GM19455 (cell line): Measurements from ENCODE around the gene DNAJC17.

ENCODE experiments used
- ATAC-seq: cut with Tn5 transposase; IDR thresholded peaks from one replicate; pipeline ENCODE4 v1.9.1; 2021; ENCODE audit not compliant: unreplicated experiment

DNAJC17 gene

DNA sequence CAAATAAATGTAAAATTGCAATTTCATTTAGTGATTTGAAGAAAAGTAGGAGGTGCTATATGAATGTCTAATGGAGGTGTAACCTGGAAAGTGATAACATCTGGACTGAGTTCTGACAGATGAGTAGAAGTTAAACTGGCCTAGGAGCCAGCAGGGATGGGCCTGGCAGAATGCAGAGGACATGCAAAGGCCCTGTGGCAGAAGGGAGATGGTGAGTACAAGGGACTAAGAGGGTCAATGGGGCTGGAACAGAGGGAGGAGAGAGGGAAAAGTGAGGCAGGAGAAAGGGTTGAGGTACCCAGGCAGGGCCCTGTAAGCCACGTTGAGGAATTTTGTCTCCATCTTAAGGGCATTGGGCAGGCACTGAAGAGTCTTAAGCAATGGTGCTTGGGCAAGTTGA is 24.6 kb upstream of the DNAJC17 start:
- no peak for ATAC-seq

DNA sequence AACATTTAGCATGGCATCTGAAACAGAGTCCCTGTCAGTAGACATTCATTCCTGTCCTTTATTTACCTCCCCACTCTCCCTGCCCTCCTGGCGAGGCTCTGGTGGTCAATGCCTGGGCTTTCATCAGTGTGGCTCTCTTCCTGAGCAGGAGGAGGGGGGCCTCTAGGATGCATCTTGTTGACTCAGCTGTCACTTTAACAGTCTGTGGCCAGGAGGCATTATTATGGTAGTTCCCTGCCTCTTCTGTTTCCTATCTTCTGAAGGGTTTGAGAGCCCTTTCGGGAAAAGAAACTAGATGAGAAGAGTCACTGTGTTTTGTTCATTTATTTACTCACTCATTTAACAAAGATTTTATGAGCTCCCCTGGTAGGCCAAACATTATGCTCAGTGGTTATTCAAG is 23.6 kb upstream of the DNAJC17 start:
- ATAC-seq = no peak

GRCh38 chr15:40829115-40829514 is 21.8 kb upstream of the DNAJC17 start:
- no peak for ATAC-seq

DNA sequence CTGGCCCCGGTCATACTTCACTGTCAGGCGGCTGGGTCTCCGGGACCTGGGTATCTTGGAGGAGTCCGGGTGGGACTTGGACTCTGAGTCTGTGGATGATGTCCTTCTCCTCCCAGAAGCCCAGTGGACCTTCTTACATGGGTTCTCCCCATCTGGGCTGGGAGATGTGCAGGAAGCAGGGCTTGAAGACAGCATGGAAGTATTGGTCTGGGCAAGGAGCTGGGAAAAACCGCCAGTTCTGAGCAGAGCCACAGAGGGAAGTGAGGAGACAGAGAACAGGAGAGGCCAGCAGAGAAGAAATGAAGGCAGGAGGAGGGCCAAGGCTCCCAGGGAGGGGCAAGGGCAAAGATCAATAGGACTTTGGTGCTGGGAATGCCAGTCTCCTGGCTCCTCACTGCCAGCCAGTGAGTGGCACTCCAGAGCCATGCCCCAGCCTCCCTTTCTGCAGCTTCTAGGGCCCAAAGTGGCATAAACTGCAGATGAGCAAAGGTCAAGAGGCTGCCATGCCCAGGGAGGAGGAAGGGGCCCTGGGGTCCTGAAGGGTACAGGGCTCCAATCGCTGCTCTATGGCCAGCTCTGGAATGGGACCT is 21.3 kb upstream of the DNAJC17 start, which contains the start of gene PPP1R14D:
Gene PPP1R14D (minus strand): TSS at position 262 of the 590 bp plus-strand sequence. CDS start 67 bp downstream, at position 195.
- no peak for ATAC-seq

GRCh38 chr15:40826423-40827075 is 19.3 kb upstream of the DNAJC17 start:
- ATAC-seq = no peak

DNA sequence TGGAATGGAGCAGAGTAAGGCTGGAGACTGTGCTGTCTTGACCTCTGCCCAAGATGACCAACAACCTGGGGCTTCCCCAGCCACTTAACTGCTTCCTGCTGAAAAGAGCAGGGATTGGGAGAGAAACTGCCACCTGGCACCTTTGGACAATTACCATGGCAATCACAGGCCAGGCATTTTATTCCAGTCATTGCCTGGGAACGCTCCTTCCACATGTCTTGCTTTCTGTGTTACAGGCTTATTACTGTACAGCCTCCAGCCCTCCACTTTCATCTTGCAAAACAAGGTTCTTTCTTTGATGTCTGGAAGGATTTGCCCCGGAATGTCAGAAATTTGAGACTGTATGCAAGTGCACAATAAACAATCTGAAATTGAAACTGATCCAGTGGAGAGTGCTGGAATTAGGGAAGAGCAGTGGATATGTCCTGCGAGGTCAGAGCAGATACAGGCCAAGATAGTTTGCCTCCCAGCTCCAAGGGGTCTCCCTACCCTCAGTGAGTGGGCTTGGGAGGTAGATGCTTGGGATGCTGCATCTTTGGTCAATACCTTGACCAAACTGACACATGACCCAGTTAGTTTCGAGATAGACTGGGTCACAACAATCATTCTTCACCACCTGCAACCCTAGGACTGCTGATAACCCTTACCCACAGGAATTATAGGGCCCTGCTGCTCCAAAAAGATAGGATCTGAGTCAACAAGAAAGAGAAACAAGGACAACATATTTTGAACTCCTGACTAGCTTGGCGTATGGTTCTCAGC is 18.6 kb upstream of the DNAJC17 start:
- no peak for ATAC-seq

DNA sequence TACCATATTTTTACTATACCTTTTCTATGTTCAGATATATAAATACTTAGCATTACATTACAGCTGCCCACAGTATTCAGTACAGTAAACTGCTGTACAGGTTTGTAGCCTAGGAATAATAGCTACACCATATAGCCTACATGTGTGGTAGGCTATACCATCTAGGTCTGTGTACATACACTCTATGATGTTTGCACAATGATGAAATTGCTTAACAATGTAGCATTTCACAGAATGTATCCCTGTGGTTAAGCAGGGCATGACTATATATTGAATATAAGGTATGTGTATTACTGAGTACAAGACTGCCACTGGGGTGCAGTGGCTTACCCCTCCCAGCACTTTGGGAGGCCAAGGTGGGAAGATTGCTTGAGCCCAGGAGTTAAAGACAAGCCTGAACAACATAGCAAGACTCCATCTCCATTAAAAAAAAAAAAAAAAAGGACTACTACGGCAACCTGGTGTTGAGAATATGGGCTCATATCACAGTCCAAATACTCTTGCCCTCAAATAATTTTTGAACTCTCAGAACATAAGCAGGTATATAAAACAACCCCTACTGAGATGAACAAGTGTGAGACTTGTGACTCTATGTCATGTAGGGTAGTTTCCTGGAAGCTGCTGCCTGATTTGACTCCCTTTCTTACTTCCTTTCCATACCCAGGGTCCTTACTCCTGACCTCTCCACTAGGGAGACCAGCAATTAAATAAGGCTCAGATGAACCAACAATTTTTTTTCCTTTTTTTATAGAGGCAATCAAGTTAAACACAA is 16.5 kb upstream of the DNAJC17 start:
- no peak for ATAC-seq

- no peak for ATAC-seq
These were observed 13.9 kb upstream of the DNAJC17 start for GRCh38 chr15:40821195-40821594.

DNA sequence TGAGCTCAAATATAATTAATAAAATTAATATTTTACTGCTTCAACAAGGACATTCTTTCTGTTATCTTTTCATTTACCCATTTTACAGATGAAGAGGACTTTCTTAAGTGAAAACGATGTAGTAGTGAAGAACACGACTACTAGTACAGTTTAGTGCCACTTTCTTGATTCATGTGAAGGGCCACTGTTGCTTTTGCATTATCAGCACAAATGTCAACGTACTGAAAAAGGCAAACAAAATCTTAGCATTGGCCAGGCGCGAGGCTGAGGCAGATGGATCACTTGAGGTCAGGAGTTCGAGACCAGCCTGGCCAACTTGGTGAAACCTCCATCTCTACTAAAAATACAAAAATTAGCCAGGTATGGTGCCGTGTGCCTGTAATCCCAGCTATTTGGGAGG is 11.8 kb upstream of the DNAJC17 start:
- ATAC-seq = no peak

DNA sequence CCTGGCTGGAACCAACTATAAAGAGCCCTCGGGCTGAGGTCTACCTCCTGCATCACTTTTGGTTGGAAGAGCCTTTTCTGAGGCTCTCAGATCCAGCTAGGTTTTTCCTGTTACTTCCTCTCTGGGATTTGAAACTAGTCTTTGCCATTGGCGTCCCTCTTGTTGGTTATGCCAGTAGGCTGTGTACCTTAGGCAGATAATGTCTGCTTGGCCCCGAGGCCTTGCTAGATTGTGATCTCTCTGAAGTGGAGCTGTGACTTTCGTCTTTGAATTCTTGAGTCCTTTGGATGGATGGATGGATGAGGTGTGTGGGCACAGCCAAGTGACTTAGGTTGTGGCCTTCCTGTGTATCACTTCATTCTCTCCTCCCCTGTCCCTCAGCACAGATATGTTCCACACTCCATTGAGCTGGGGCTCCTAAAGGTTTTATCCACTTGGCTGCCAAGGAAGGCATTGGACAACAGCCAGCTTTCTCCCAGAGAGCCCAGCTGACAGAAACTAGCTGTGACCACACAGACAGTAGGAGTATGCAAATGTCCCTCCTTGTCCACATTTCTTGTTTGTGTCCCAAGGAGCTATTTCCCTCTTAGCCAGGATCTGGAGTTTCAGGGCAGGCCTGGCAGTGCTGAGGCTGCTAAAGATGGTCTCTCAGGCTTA is 7.9 kb upstream of the DNAJC17 start:
- ATAC-seq = no peak

GRCh38 chr15:40812721-40813425 is 5.6 kb upstream of the DNAJC17 start:
- no peak for ATAC-seq

DNA sequence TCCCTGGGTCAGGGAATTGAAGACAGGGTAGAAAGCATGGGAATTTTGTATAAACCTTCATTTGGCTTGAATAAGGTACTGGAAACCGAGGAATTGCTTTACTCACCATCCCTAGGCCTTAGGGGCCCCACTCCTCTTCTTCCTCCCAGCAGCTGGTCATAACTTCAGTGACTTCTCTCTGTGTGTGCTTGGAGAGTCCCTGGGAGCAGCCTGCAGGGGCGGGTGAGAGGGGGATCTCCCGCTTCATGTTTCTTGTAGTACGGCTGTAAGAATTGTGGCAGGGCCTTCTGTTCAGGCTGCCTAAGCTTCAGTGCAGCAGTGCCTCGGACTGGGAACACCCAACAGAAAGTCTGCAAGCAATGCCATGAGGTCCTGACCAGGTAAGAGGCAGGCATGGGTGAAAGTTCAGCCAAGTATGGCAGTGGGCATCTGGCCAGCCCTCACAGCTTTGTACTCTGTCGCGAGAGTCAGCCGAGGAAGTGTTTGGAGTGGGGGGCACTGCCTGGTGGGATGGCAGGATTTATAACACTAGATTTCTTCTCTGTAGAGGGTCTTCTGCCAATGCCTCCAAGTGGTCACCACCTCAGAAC is 1.7 kb upstream of the DNAJC17 start:
- ATAC-seq = no peak

- no peak for ATAC-seq
These were observed 702 bp upstream of the DNAJC17 start for GRCh38 chr15:40807888-40808461.

DNA sequence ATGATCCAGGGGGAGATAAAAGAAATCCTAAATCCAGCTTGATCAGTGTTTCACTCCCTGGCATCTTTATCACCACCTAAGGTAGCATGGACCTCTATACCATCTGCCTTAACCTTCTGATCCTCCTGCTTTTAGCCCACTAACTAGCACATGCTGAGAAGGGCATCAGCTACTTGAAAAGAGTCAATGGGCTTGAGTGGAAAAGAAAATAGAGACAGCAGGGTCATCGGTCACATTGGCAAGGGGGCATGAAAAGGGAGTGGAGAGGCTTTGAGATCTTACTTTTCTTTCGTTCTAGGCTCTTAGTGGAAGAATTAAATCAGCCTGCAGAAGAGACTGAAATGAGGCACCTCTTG is 623 bp downstream of the DNAJC17 start:
- no peak for ATAC-seq

DNA sequence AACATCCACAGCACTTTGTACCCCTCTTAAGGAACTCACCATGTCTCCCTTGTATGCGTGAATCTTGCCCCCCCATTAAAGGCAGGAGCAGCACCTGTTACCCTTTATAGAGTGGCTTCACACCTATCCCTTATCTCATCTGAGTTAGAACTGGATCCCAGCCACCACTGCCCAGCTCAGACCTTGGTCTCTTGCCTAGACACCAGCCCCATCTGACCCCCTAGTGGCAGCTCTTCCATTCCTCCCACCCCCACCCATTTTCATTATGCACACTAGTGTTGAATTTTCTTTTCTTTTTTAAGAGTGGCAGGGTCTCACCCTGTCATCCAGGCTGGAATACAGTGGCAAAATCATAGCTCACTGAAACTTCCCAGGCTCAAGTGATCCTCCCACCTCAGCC is 3.6 kb downstream of the DNAJC17 start:
- ATAC-seq = no peak

GRCh38 chr15:40803076-40803475 is 4.2 kb downstream of the DNAJC17 start:
- ATAC-seq = no peak

DNA sequence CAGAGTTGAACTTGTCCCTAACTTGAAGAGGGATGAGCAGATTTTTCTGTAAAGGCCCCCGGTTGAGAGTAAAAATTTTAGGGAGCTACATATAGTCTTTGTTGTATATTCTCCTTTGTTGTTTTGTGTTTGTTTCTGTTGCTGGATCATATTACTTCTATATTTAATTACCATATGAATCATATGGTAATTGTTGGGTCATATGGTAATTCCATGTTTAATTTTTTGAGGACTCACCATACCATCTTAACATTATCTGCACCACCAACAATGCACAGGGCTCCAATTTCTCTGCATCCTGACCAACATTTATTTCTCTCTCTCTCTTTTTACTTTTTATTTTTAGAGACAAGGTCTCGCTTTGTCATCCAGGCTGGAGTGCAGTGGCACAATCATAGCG is 7.8 kb downstream of the DNAJC17 start:
- no peak for ATAC-seq

- no peak for ATAC-seq
These were observed 10.8 kb downstream of the DNAJC17 start for GRCh38 chr15:40796512-40796911.

DNA sequence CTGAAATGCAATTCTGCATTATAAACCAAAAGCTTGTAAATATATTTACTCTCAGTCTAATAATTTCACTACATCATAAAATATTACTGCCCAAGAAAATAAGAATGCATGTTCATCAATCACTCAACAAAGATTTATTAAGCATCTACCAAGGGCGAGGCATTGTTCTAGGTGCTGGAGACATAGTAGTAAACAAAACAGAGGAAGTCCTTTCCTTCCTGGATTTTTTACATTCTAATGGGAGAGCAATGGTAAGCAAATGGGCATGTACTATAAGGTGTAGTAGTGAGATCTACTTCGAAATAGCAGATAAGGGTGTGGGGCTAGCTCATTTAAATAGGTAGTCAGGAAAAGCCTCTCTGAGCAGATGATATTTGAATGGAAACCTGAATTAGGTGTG is 11.2 kb downstream of the DNAJC17 start:
- ATAC-seq = no peak
